Measurements from ENCODE around the gene PEX14. TPM values are rescaled to one million over a fixed set of nuclear protein-coding genes. Genes with fewer than 3 reads are reported as not detected.

PEX14 gene
- total RNA-seq, 1 experiment from 2014 or later, result 17.7 TPM

- H3K4me1 Mint-ChIP-seq (ENCODE audit: low read depth, unreplicated experiment), result no peaks in the 10 kb centered on the region
- H3K9me3 Mint-ChIP-seq (ENCODE audit: low read depth, unreplicated experiment), result no peaks in the 10 kb centered on the region
- TF ChIP-seq CTCF (IDR thresholded peaks at IDR 0.05; ENCODE audit: unreplicated experiment), result no peak
- CTCF ChIA-PET, result no interaction called here
- peaks cover 20% of the 10 kb centered on the region for H3K36me3 Mint-ChIP-seq (ENCODE audit: insufficient read depth, unreplicated experiment)
- no peak overlapping the region for H3K4me3 Mint-ChIP-seq (ENCODE audit: low read depth, unreplicated experiment)
- H3K27me3 Mint-ChIP-seq (ENCODE audit: unreplicated experiment), result no peaks in the 10 kb centered on the region
- intact Hi-C loops (cut with micrococcal nuclease; ENCODE audit: unreplicated experiment), result no loop called here
- no TSS peak for BruUV-seq (replicated peaks)
- no peak for DNase-seq
- no peak overlapping the region for H3K27ac Mint-ChIP-seq (ENCODE audit: unreplicated experiment)
Observed at GRCh38 chr1:10637400-10637799, 162.7 kb downstream of the PEX14 start.

GRCh38 chr1:10637834-10638558 lies 163.2 kb downstream of the PEX14 start:
- CTCF ChIA-PET, result no interaction called here
- DNase-seq, result no peak
- BruUV-seq (replicated peaks), result no TSS peak
- TF ChIP-seq CTCF (IDR thresholded peaks at IDR 0.05; ENCODE audit: unreplicated experiment), result no peak
- no peaks in the 10 kb centered on the region for H3K9me3 Mint-ChIP-seq (ENCODE audit: low read depth, unreplicated experiment)
- H3K4me1 Mint-ChIP-seq (ENCODE audit: low read depth, unreplicated experiment), result no peaks in the 10 kb centered on the region
- no peak overlapping the region for H3K4me3 Mint-ChIP-seq (ENCODE audit: low read depth, unreplicated experiment)
- intact Hi-C loops (cut with micrococcal nuclease; ENCODE audit: unreplicated experiment), result no loop called here
- peaks cover 21% of the 10 kb centered on the region for H3K36me3 Mint-ChIP-seq (ENCODE audit: insufficient read depth, unreplicated experiment)
- no peak overlapping the region for H3K27ac Mint-ChIP-seq (ENCODE audit: unreplicated experiment)
- H3K27me3 Mint-ChIP-seq (ENCODE audit: unreplicated experiment), result no peaks in the 10 kb centered on the region

- intact Hi-C loops (cut with micrococcal nuclease; ENCODE audit: unreplicated experiment), result no loop called here
- no peak for DNase-seq
- Mint-ChIP-seq H3K4me3 (ENCODE audit: low read depth, unreplicated experiment) (no peak overlapping the region), H3K27me3 (ENCODE audit: unreplicated experiment) (no peaks in the 10 kb centered on the region), H3K4me1 (ENCODE audit: low read depth, unreplicated experiment) (no peaks in the 10 kb centered on the region), H3K9me3 (ENCODE audit: low read depth, unreplicated experiment) (no peaks in the 10 kb centered on the region), H3K27ac (ENCODE audit: unreplicated experiment) (no peak overlapping the region), H3K36me3 (ENCODE audit: insufficient read depth, unreplicated experiment) (peaks cover 19% of the 10 kb centered on the region)
- BruUV-seq (replicated peaks), result no TSS peak
- CTCF ChIA-PET, result no interaction called here
- no peak for TF ChIP-seq CTCF (IDR thresholded peaks at IDR 0.05; ENCODE audit: unreplicated experiment)
Observed at GRCh38 chr1:10638559-10639005, 163.8 kb downstream of the PEX14 start.

- no TSS peak for BruUV-seq (replicated peaks)
- H3K4me1 Mint-ChIP-seq (ENCODE audit: low read depth, unreplicated experiment), result no peaks in the 10 kb centered on the region
- no peaks in the 10 kb centered on the region for H3K27me3 Mint-ChIP-seq (ENCODE audit: unreplicated experiment)
- H3K9me3 Mint-ChIP-seq (ENCODE audit: low read depth, unreplicated experiment), result no peaks in the 10 kb centered on the region
- DNase-seq, result no peak
- intact Hi-C loops (cut with micrococcal nuclease; ENCODE audit: unreplicated experiment), result no loop called here
- peaks cover 19% of the 10 kb centered on the region for H3K36me3 Mint-ChIP-seq (ENCODE audit: insufficient read depth, unreplicated experiment)
- no peak for TF ChIP-seq CTCF (IDR thresholded peaks at IDR 0.05; ENCODE audit: unreplicated experiment)
- CTCF ChIA-PET, result no interaction called here
- no peak overlapping the region for H3K27ac Mint-ChIP-seq (ENCODE audit: unreplicated experiment)
- H3K4me3 Mint-ChIP-seq (ENCODE audit: low read depth, unreplicated experiment), result no peak overlapping the region
Observed at GRCh38 chr1:10639011-10639774, 164.4 kb downstream of the PEX14 start.

All from Calu3 (cell line).